Spleen (tissue), 7 donors: ENCODE data around the gene PXDN.

Experiments
- CTCF ChIP-seq, 11 experiments: fragments of 200-600 bp in 7 of 11; fragments of 450-650 bp in 4 of 11; sonication (generic) in 4 of 11; IDR thresholded peaks in 8 of 11; conservative IDR thresholded peaks in 3 of 11; 1 replicate in 7 of 11; 2 replicates in 4 of 11; pipeline versions ENCODE4 v1.4.0 to v1.8.0; 2016 to 2021; ENCODE audit warnings: antibody characterized with exemption in 11 of 11, inconsistent platforms in 4 of 11, mild to moderate bottlenecking in 1 of 11
- POLR2A ChIP-seq, 3 donors: fragments of 450-650 bp; IDR thresholded peaks; one replicate each; pipeline ENCODE4 v1.5.1; 2017; ENCODE audit warnings: antibody characterized with exemption in 3 of 3, mild to moderate bottlenecking in 1 of 3
- POLR2AphosphoS5 ChIP-seq, 3 donors: sonication (generic); formaldehyde crosslinking; IDR thresholded peaks; one replicate each; pipeline ENCODE4 v1.5.1; 2017; ENCODE audit warnings: antibody characterized with exemption in 3 of 3
- donor health status: DM: no; HTN: no; CAD: no; lungs with moderate emphysema.
- donor health status: DM: no; HTN: no; CAD: no.
- donor health status: DM: no; HTN: no; CAD: no.

GRCh38 chr2:1674276-1674675 is 70.0 kb downstream of the PXDN start:
- TF ChIP-seq CTCF (IDR thresholded peaks at IDR 0.05 in 8 of 11, conservative IDR thresholded peaks at IDR 0.05 in 3 of 11) (no peak), POLR2AphosphoS5 (IDR thresholded peaks at IDR 0.05) (no peak), POLR2A (IDR thresholded peaks at IDR 0.05) (no peak)
